Suppressor macrophage treated with lipopolysaccharide for 1 hour (primary cell): Measurements from ENCODE around the gene ADAMTS3.
"Not testable (repeated sequence)": the region's sequence is repeated elsewhere in the genome, so short reads cannot be mapped to it uniquely, and the experiment has no call there.

Source experiments
- DNase-seq, 3 donors: peaks; one replicate each; pipeline ENCODE4 v3.0.0-alpha.2; 2020 to 2022

Gene ADAMTS3

DNA sequence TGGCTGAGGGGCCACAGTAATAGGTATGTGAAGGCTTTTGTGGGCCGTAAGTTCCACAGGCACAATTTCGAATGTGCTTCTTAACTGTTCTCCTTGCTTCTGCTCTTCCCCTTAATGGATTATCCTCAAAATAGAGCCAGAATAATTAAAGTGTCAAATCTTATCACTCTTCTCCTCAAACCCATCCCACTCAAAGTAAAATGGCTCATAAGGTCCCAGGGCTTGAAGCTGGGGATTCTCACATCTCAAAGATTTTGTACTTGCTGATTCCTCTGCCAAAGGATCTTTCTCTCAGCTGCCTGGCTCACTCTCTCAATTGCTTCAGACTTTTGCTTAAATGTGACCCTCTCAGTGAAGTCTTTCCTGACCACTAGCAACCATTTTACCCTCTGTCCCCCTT is 16.6 kb downstream of the ADAMTS3 start:
- no peak for DNase-seq

DNA sequence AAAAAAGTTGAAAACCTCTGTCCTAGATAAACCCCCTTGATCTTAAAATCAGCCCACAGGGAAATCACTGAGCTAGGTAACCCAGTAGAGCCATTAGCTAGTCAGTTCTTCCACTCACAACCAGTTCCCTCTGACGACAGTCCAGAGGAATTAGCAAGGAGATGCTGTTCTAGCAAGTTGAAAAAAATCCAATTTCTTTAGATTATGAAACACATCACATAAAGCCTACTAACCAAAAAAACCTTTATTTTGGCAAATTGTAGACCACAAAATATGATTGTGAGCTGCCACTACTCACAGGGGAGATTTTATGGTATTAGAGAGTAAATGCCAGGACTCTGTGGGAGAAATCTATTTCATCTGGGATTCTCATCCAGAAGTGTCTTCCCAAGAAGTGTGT is 22.6 kb downstream of the ADAMTS3 start:
- DNase-seq, result no peak

DNA sequence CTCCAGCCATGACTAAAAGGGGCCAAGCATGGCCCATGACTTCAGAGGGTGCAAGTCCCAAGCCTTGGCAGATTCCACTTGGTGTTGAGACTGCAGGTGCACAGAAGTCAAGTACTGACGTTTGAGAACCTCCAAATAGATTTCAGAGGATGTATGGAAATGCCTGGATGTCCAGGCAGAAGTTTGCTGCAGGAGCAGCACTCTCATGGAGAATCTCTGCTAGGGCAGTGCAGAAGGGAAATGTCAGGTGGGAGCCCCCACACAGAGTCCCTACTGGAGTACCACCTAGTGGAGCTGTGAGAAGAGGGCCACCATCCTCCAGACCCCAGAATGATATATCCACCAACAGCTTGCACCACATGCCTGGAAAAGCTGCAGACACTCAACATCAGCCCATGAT is 28.3 kb downstream of the ADAMTS3 start:
- not testable (repeated sequence) for DNase-seq

DNA sequence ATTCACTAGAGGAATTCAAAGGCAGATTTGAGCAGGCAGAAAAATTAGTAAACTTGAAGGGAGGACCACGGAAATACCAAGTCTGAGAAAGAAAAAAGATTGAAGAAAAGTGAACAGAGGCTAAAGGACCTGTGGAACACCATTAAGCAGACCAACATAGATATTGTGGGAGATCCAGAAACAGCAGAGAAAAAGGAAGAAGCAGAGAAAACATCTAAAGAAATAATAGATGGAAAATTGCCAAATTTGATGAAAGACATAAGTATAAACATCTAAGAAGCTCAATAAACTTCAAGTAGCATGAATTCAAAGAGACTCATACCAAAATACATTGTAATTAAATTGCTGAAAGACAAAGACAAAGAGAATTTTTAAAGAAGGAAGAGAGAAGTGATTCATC is 31.0 kb downstream of the ADAMTS3 start:
- DNase-seq, result no peak

DNA sequence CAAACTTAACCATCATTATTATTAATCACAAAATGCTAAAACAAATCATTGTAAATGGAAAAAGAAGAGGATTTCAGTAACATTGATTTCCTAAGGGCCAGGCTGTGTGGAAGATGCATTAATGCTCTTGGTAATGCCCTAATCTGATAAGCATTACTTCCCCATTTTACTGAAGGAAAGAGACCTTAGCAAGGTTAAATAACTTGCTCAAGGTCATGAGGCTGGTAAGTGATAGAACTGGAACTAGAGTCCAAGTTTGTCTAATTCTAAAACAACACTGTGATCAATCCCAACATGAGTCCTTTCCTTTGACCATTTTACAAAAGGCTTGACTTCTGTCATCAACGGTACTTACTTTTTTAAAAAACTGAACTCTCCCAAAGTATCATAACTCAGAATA is 32.6 kb downstream of the ADAMTS3 start:
- DNase-seq, result no peak

DNA sequence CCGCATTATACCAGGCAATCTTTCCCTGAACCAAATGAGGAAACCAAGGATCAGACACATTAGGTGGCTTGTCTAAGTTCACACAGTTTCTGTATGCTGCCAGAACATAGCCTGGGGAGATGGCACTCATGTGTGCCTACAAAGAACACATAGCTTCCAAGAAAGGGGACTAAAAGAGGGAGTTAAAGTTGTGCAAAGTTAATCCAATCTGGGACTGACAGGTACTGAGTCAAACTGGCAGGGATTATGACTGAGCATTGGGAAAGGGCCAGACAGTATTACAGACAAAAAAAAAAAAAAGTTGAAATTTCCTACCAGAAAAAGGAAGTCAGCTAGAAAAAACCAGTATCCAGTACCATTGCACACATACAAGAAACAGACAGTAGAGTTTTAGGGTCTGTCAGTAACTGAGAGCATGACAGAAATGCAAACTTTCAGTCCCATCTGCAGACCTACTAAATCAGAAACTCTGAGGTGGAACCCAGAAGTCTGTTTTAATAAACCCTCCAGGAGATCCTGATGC is 37.2 kb downstream of the ADAMTS3 start:
- no peak for DNase-seq

DNA sequence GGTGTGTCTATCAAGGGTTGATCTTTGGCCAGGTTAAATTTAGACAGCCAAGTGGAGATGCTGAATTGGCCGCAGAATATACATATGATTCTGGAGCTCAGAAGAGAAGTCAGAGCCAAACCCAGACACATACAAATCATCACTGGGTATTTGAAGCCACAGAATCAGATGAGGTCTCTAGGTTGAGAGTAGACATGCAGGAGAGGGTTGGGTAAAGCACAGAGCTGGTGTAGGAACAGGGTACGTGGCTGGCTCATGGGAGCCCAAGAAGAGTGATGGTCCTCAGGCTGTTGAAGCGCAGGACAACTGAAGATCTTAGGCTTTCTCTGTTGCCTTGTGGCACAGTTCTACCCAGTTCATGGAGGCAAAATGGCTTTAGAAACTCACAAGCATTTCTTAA is 37.7 kb downstream of the ADAMTS3 start:
- no peak for DNase-seq

DNA sequence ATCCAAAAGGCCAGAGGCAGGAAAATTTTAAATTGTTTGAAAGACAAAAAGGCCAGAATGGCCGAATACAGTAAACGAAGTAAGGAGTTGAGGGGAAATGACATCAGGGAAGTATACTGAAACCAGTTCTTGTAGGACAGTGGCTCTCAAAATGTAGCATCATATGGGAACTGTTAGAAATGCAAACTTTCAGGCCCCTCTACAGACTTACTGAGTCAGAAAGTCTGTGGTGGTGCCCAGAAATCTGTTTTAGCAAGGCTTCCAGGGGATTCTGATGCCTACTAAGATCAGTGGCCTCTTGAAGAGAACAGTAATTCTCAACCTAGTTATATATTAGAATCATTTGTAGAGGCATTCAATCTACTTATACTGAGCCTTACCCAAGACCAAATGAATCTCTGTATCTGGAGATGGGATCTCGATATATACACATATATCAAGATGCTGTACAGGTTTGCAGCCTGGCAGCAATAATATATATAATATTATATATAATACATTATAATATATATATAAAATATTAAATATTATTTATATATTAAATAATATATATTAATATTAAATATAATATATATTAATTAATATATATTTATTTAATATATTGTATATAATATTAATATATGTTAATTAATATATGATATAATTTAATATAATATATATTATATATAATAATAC is 39.7 kb downstream of the ADAMTS3 start:
- DNase-seq, result no peak

DNA sequence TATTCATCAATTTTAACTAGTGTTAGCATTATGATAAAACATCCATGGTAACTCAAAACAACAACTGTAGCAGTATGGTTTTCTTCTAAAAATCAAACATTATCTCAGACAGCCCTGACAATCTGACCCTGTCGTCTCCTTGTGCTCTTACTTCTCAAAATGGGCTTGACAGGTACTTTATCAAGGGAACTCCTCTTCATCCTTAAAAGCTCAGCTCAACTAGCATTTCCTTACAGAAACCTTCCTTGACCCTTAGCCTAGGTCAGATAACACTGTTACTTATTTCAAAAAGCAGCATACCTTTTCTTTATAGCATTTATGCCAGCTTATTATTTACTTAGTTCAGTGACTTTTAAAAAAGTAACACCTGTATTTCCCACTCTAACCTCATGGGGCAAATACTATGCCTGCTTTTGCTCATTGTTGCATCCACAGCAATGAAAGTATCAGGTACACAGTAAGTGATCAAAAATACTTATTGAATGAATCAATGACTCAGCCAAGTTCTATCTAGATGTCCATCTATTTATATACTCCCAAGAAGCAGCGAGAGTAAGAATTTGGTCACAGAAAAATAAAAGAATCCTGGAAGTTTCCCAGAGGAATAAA is 41.9 kb downstream of the ADAMTS3 start:
- no peak for DNase-seq

DNA sequence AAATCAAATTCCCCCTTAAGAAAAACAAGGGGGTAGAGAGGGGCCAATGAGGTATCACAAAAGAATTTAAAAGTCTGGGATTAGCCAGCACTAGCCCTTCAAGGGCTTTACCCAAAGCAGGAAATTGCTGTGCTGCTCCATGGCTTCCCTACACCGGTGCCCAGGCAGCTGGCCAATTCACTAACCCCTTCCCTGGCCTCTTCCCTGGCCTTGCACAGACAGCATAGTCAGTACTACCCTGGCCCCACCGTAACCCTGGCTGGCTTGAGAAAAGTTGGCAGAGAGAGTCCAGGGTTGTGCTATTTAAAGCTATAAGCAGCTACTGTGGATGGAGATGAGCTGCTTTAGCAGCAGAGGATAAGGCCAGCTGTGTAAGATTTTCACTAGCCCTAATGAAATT is 43.1 kb downstream of the ADAMTS3 start:
- DNase-seq, result no peak

DNA sequence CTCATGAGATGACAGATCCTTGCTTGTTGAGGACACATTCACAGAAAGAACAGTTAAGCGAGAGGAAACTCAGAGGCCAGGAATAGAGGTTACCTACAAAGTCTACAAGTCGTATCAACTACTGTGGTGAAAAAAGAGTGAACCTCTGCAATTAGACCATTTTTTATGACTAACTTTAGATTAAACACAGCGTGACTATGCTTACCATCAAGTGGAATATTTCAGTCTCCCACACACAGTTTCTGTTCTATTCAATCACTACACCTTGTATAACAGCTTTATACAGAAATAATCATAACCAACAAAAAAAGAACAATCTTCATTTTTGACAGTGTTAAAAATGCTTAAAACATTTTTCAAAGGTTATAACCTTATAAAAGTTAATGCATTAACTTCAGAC is 46.6 kb downstream of the ADAMTS3 start:
- DNase-seq, result no peak

DNA sequence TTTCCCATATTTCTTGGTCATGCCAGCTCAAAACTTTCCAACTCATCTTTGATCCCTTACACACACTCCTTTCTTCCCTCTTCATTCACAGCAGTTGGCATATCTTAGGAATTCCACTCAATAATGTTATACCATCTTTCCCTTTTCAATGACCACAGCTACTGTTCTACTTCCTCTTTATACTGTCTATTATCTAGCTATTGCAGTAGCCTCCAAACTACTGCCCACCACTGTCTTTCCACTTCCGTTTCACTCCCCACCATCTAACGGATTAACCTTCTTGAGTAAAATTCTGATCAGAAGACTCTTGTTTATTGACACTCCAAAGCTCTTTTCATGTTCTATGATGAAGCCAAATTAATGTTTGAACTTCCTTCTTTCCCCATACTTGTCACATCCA is 55.8 kb downstream of the ADAMTS3 start:
- no peak for DNase-seq

DNA sequence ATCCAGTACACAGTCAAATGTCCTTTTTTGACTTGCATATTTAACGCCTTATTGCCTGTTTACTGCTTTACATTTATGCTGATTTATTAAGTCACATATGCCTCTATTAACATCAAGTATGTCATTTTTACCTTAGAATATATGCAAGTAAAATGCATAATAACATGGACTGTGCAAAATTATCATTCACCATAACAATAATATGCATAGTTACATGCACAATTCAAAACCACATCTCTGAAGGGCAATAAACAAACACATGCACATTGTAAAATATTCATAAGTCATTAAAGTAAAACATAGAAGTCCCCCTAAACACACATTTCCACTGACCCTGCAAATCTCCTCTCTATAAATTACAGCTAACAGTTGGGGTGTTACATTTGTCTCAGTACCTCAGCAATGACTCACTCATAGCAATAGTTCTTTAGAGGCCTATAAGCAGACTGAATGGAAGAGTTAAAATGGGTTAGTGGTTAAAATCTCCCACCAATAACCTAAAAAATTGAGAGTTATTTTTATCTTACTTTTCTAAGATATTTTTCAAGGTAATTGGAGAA is 61.1 kb downstream of the ADAMTS3 start:
- no peak for DNase-seq

DNA sequence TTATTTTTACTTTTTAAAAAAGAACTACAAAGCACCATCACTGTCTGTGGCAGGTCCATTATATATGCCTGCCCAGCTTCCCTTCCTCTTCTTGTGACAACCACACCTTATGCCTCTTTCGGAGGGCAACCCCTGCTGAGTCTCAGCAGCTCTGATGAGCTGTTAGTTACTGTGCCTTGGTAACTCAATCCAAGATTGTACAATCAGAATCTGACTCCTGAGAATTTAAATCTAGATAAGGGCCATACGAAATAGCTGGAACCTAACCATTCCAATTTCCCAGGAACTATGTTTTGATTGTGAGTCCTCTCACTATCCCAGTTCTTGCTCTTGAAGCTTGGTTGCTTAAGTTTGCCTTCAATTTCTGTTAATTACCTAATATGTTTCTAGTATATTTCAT is 61.9 kb downstream of the ADAMTS3 start:
- DNase-seq, result no peak

DNA sequence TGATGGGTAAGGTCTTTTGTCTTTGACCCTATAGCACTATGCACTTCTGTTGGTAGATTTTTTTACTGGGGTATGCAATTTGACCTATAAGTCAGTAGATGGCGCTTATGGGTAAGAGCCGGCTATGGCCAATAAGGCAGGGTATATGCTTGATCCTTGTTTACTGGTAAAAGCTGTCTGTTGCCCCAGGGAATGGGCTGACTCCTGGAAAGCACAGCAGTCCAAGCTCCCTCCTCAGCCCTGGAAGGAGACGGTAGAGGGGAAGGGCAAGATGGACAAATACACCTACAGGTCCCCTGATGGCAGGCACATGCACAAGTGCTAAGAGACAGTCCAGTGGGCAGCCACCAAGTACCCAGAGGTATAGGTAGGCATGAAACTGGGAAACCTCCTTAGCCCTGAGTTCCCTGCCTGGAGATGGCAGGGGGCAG is 63.7 kb downstream of the ADAMTS3 start:
- peak; percentile 27 to 47 (median 42) for DNase-seq

DNA sequence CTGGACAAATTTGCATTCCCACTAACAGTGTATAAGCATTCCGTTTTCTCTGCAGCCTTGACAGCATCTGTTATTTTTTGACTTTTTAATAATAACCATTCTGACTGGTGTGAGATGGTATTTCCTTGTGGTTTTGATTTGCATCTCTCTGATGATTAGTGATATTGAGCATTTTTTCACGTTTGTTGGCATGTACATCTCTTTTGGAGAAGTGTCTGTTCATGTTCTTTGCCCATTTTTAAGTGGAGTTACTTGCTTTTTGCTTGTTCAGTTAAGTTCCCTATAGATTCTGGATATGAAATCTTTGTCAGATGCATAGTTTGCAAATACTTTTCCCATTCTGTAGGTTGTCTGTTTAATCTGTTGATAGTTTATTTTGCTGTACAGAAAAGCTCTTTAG is 68.8 kb downstream of the ADAMTS3 start:
- no peak for DNase-seq

DNA sequence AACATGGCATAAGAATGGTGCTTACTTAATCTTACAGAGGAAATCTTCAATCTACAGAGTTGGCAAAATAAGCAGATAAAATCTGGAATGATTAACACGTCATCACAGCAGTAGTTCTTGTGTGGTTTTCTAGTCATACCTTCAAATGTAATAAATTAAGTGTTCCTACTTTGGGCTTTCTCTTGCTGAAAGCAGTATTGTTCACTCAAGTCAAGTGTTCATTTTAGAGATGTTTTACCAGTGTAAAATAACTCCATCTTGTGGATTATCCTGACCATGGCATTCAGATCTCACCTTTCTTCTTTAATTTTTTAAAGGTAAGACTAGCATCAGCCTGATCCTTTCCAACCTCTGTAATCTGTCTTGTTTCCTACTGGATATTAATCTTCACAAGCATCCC is 72.9 kb downstream of the ADAMTS3 start:
- DNase-seq, result no peak

DNA sequence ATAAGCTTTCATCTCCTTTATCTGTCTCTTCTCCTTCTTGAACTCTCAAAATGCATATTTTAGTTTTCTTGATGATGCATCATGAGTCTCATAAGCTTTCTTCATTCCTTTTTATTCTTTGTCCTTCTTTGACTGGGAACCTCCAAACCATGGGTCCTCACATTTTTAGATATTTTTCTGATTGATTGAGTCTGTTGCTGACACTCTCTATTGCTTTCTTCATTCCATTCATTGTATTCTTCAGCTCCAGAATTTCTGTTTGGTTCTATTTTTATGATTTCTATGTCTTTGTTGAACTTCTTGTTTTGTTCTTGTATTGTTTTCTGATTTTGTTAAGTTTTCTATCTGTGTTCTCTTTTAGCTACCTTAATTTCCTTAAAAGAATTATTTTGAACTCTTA is 74.9 kb downstream of the ADAMTS3 start:
- no peak for DNase-seq

DNA sequence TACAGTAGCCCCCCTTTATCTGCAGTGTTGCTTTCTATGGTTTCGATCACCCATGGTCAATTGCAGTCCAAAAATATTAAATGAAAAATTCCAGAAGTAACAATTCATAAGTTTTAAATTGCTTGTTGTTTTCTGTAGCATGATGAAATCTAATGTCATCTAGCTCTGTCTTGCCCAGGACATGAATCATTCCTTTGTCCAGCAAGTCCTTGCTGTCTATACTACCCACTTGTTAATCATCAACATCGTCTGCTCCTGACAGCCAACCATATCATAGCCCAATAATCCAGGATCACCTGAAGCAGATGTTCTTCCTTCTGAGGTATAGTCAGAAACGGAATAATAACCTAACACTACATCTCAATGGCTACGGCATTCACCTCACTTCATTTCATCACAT is 79.8 kb downstream of the ADAMTS3 start:
- DNase-seq, result no peak

DNA sequence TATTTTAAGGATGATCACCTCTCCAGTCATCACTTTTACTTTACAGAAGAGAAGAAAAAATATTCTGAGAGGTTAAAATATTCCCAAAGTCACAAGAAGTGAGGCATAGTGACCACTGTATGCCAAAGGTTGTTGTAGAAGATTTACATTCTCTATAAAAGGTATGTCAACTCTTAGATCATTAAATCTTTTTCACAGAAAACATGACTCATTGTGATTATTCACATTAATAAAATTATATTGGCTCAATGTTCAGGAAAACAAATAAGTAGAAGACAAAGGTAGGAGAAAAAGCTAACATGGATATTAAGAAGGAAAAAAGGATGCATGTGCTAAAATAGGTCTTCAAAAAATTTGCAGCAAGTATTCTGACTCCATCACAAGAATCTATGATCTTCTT is 82.0 kb downstream of the ADAMTS3 start:
- DNase-seq, result no peak

DNA sequence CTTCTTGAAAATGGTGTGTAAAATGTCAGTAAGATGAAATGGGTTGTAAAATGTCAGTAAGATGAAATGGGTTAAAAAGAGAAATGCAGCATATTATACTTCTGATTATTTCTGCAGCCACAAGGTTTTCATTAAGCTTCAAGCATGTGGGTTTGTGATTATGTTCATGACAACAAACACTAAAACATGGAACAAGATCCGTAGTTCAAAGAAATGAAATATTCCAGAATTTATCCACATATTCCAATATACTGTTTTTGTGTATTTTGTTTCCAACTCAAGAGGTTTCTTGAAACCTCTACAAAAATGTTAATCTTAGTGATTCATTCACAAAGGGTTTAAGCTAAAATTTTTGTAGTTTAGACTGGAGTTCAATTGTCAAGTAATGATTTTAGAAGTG is 84.0 kb downstream of the ADAMTS3 start:
- no peak for DNase-seq

DNA sequence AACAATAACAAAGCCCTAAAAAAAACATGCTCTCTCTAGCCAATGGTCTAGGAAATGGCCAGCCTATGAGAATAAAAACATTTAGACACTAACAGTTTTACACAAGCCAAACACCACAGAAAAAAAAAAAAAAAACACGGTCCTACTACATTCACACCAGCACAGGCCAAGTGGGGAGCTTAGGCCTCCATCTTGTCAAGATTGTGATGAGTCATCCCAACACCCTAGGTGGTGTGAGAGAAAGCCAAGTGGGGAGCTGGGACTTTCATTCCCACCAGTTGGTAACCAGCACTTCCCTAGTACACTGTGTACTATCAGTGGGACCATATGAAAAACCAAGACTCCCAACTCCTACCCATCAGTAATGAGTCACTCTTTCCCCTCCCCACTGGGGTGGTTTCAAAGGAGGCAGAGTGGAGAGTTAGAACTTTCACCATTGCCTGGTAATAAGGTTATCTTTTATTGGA is 95.6 kb downstream of the ADAMTS3 start:
- no peak for DNase-seq

DNA sequence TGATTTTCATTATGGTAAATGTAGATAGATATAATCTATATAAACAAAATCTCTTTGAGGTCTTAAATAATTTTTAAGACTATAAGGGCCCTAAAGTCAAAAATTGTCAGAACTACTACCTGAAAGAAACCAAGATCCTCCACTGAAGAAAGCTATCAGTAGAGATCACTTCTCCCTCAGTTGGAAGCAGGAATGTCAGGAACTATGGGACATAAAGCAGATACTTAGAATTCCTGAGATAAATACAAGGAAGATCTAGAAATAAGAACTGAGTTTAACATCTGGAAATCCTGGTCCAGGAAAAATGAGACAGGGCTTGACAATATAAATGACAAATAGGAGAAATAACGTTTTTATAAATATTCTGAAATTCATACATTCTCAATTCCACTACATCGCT is 97.2 kb downstream of the ADAMTS3 start:
- no peak for DNase-seq

DNA sequence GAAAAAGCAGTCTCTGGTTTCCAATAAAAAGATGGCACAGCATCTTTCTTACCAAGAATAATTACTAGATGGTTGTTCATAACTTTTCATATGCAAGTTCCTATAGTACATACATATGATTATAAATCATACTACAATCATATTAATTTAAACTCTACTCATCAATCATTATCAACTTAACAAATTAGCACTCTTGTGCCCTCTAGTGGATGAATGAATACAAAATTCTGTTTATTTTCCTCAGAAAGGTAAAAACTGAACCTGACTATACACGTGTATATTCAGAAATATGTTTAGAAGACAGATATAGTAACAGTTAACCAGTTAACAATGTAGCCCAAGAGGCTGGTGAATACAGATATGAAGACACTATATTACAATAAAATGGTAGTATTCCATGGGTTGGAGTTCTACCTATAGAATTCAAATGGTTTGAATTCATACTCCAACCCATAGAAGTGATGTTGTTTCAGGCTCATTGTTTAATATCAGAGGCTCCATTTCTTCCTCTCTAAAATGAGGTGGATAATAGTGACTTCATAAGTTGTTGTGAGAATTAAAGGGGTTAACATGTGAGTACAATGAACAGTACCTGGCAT is 100.0 kb downstream of the ADAMTS3 start:
- peak; percentile 16 to 61 (median 42) for DNase-seq
